DMS79 (cell line): ENCODE measurements around the gene HDAC5.
"Not testable (repeated sequence)": the region's sequence is repeated elsewhere in the genome, so short reads cannot be mapped to it uniquely, and the experiment has no call there.

Experiments used
- DNase-seq: peaks from one replicate; lab custom pipeline; 2025; lab: John Stamatoyannopoulos, UW

HDAC5 gene

DNA sequence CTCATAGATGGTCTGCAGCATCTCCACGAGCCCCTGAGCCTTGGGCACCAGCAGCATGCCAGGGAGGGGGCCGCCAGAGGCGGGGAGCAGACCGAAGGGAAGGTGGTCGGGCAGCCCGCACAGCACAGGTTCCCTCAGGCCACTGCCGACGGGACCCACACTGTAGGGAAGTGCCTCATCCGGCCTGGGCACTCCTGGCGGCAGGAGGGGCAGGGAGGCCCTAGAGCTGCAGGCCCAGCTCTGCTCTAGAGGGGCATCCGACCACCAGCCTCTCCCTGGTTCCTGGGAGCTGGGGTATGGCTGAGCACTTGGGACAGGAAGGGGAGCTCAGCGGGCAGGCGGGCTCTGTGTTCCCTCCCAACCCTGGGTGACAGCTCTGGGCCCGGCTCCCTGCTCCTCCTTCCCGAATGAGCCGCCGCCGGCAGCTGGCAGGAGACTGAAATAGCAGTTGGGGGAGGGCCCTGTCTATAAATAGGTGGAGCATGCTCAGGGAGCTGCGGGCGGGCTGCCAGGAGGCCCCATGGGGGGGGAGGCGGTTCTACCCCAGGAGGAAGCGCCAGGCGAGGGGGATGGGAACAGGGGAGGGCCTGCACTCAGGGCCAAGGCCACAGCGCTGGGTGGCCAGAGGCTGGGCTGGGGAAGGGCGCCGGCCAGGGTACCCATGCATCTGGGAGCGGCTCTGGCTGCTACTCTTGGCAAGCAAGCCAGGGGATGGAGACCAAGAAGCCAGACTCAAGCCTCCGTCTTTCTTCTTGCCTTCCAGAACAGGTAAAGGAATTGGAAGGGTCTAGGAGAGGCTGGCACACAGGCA, 12.4 kb downstream of the HDAC5 start:
- DNase-seq, result peak; percentile 85

DNA sequence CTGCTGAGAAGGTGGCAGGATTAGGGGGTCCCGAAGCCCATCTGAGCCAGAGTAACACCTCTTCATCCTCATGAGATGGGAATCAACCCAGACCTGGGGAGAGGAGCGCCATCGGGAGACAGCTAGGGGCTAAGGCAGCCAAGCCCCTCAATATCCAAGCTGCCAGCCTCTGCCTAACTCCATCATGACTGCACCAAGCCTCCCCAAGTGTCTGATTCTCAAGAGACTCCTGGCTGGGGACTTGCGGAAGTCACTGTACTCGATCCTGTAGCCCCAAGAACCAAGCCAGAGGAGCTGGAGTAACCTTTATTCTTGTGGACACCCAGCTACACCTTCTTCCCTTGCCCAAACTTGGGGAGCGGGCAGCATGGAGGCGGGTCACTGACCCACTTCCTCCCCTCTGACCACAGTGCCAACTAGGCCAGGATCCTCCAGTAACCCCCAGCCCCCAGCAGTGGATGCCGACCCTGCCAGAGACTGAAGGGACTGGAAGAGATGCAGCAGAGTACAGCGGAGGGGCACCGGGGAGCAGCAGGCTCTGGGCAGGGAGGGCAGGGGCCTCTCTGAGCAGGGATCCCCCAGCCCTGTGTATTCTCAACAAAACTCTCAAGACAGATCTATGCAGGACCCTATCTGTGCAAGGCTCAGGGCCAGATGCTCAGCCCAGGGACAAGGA, 13.3 kb downstream of the HDAC5 start:
- no peak for DNase-seq

DNA sequence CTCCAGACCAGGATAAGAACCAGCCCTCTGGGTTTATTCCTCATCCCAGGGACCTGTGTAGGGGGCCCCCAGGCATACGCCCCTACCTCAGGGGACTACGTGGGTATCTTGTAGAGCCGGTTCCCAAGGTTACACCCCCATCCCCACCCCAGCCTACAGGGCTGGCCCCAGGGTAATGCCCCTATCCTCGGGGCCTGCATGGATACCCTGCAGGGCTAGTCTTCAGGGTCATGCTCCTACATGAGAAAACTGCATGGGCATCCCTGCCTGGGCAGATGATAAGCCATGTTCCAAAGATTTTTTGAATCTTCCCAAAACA, 14.2 kb downstream of the HDAC5 start:
- no peak for DNase-seq

DNA sequence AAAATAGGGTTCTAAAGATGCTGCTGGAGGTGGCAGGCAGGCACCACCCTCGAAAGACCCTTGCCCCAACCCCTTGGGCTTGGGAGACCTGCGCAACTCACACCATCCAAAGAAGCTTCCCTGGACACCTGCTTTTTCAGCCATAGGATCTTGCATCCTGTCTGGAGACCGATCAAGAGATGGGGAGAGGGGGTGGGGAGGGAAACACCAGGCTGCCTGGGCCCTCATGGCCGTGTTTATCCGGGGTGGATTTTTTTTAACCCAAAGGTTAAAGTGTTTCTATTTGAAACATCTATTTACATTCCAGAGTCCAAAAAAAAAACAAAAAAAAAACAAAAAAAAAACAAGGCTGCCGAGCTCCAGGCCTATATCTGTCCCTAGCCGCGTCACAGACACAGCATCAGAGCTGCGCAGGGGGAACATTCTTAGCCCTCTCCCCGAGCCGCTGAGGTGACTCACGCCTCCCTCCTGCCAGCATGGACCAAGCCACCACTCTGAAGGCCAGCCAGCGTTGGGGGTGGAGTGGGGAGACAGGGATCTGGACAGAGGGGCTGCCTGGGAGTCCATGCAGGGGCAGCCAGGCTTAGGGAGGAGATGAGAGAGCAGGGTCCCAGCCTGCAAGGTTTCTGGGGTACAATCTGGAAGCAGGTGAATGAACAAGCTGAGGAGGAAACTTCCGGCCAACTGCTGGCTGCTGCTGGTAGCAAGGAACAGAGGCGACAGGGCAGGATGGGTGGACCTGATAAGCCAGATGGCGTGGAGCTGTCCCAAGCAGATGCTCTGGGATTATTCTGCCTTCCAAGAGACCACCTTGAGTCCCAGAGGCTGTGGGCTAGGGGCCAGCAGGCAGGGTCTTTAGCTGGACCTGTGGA, 14.8 kb downstream of the HDAC5 start:
- DNase-seq, result no peak

DNA sequence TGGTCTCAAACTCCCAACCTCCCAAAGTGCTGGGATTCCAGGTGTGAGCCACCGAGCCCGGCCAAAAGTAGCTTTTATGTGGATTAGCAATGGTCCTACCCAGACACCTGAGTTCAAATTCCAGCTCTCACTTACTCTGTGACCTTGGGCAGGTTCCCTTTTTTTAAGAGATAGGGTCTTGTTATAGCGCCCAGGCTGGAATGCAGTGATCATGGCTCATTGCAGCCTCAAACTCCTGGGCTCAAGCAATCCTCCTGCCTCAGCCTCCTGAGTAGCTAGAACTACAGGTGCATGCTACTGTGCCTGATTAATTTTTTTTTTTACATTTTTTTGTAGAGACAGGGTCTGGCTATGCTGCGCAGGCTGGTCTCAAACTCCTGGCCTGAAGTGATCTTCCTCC, 16.6 kb downstream of the HDAC5 start:
- no peak for DNase-seq

DNA sequence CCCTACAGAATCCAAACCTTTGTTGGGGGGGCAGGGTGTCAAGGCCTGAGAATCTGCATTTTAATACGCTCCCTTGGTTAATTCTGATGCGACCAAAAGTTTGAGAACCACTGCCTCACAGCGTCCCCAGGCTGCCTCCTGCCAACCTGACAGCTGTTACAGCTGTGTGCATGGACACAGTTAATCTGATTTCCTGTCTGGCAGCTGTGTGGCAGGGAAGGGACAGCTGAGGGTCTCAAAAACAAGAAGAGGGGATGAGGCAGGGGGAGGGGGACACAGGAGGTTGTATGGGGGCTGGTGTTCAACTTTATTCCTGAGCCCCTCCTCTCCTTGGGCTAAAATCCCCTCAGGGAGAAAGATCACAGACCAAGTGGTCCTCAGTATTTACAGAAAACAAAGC, 17.5 kb downstream of the HDAC5 start:
- no peak for DNase-seq

DNA sequence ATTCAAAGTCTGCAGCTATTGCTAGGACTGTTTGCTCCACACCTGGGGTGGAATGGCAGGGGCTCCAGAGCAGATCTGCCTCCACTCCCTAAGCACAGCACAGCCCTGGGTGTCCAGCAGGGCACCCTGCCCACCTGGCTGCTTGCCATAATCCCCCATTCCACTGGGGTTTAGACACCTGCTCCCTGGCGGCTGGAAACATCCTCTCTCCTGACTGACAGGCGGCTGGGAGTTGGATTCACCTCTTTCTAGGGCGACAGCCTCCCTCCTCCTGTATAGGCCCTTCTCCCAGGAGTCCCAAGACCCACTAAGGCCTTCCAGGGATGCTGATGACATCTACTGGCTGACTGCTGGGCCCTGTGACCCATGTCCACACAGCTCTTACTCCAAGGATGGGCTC, 18.0 kb downstream of the HDAC5 start:
- no peak for DNase-seq

DNA sequence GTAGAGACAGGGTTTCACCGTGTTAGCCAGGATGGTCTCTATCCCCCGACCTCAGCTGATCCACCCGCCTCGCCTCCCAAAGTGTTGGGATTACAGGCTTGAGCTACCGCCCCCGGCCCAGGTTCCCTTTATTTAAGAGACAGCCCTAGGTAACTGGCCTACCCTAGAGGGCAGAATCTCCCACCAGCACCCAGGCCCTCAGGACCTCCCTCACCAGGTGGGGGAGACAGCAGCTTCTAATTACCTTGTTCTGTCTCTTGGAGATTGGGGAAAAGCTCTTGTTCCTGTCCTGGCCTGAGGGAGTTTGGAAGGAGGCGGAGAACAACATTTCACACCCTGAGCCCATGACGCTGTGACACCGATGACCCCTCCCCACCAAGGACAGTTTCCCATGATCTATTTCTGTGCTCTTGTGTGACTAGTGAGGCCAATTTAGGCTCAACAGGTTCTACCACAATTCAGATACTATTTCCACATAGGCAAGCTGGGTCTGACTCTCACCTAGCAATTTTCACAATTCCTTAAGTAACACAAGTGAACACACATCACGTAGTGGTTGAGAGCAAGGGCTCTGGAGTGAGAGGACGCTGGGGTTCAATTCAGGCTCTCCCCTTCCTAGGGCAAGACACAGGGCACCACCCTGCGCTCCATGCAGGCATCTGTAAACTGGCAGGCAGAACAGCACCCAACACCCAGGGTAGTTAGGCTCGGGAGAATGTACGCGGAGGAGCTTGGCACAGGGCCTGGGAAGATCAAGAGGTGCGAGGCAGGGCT, 20.4 kb downstream of the HDAC5 start:
- no peak for DNase-seq

DNA sequence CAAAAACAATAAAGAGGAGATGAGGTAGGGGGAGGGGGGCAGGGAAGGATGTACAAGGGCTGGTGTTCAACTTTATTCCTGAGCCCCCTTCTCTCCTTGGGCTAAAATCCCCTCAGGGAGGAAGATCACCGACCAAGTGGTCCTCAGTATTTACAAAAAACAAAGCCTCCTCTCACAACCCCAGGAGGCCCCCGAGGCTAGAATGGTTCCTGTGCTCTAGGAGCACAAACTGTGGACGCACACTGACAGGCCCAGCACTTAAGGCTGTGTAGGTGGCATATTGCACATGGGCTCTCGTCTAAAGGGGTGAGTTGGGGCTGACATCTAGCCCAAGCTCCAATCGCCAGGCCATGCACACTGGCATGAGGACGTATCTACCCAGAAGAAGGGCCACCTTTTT, 21.6 kb downstream of the HDAC5 start:
- not testable (repeated sequence) for DNase-seq

DNA sequence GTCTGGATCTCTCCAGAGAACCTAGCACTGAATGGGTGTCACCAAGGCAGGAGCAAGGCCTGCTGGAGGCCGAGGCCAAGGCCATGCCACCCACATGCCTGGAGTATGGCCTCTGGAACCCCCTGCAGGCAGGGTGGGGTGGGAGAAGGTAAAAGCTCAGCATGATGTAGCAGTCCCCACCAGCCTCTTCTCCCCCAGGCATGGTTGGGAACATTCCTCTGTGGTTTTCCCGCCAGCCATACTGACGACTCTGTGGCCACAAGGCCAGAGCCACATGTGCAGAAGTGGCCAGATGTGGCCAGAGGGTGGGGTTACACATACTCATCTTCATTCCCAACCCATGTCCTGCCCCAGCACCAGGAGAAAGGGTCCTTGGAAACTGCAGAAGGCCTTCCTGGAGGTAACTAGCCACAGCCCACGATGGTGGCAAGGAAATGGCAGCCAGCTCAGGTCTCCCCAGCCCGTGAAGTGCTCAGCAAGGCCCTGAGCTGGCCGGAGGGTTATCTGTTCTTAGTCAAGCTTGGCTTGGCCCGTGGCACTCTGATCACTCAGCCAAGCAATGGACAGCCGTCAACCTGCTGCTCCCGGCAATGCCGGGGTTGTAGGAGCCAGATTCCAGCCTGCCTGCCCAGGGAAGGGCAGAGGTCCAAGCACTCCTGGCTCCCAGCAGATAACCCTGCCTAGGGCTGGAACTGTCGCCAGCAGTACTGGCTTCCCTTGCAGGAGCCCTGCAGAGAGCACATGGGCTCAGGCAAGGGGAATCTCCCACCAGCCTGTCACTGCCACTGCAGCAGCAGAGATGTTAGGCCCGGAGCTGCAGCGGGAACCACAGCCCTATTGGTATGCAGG, 26.1 kb downstream of the HDAC5 start:
- DNase-seq, result no peak

DNA sequence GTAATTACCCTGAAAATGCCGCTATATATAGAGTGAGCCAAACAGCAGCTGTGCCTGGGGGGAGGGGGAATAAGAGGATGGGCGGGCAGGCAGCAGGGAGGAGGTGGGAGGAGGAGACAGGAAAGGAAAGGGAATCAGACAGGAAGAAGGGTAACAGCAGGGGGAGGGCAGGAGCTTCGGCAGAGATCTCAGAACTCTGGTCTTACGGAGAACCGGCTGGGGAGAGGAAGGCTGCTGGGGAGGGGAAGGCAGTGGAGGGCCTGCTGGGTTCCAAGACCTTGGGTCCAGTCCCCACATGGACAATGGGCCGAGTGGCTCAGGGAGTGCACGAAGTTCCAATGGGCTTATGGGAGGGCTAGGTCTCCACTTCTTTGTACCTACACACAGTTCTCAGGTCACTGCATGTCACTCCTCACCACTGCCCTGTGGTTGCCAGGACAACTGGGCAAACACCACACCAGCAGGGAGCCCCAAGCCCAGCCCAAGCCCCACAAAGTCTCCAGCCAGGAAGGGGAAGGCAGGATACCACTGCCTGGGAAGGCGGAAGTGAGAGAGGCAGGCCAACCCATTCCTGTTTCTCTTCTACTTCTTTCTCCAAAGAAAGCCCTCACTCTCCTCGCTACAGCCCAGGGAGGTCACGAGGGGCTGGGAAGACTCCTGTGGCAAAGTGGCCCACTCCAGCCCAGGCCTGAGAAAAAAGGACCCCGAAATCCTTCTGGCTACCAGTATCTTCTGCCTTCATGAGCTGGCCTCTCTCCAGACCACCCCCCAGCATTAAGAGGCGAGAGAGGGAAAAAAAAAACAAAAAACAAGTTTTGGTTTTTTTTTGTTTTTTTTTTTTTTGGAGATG, 27.6 kb downstream of the HDAC5 start:
- peak; percentile 21 for DNase-seq

DNA sequence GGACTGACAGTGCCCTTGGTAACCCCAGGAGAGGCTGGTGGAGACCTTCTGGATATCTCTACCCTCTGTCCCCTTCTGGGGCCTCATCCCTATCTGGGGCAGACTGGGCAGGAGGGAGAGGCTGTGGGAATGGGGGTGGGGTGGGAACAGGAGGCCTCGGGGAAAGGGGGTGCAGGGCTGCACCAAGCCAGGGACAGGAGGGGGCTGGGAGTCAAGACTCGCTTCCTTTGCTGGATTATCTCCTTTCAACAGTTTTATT, 28.1 kb downstream of the HDAC5 start:
- no peak for DNase-seq

DNA sequence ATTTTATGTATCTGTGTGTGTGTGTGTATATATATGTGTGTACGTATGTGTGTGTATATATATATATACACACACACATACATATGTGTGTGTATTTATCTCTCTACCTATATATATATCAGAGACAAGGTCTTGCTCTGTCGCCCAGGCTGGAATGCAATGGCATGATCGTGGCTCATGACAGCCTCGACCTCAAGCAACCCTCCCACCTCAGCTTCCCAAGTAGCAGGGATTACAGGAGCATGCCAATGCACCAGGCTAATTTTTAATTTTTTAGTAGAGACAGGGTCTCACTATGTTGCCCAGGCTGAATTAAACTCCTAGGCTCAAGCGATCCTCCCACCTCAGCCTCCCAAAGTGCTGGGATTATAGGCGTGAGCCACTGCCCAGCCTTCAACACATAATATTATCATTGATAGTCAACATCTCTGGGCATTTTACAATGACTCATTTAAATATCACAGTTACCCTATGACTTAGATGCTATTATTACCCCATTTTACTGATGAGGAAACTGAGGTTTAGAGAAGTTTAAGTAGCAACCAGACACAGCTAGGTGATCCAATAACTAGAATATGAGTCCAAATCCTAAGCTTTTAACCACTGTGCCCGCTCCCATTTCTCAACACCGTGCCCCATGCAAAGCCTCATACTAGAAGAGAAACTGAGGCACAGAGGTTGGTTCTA, 28.6 kb downstream of the HDAC5 start:
- no peak for DNase-seq

DNA sequence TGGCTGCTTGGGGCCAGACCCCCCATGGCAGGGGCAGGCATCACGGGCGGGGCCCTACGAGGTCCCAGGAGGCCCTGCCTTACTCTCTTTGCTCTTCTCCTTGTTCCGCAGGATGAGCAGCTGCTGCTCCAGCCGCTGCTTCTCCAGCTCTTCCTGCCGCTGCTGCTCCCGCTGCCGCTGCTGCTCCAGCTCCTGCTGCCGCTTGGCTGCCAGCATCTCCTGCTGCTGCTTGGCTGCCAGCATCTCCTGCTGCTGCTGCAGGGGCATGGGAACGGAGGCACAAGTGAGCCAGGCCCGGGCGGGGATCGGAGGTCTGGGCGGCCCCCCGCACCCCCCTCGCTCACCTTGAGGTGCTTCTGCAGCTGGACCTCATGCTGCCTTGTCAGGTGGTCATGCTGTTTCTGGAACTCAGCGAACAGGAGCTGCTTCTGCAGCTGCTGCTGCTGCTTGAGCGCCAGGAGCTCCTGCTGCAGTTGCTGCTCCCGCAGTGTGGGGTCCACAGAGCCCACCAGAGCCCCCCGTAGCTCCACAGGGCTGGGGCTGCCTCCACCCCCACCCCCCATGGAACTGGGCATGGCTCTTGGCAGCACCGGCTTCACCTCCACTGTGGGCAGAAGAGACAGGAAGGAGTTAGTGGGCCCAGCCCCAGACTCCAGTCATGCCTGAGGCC, 30.1 kb downstream of the HDAC5 start:
- DNase-seq, result no peak

DNA sequence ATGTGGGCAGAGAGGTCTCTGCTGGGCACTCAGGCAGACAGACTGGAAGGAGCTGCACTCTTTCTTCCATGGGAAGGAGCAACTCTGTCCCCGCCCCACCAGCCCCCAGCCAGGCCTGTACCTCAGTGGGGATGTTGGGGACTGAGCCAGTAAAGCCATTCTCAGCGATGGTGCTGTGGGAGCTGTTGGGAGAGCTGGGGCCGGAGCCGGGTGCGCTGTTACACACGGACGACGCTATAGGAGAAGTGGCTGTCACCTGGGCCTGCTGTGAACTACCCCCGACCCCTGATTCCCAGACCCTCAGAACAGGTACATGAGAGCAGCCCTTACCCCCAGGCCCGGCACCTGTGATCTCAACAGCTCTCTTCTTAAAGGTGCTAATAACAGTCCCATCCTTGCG, 31.4 kb downstream of the HDAC5 start:
- no peak for DNase-seq

DNA sequence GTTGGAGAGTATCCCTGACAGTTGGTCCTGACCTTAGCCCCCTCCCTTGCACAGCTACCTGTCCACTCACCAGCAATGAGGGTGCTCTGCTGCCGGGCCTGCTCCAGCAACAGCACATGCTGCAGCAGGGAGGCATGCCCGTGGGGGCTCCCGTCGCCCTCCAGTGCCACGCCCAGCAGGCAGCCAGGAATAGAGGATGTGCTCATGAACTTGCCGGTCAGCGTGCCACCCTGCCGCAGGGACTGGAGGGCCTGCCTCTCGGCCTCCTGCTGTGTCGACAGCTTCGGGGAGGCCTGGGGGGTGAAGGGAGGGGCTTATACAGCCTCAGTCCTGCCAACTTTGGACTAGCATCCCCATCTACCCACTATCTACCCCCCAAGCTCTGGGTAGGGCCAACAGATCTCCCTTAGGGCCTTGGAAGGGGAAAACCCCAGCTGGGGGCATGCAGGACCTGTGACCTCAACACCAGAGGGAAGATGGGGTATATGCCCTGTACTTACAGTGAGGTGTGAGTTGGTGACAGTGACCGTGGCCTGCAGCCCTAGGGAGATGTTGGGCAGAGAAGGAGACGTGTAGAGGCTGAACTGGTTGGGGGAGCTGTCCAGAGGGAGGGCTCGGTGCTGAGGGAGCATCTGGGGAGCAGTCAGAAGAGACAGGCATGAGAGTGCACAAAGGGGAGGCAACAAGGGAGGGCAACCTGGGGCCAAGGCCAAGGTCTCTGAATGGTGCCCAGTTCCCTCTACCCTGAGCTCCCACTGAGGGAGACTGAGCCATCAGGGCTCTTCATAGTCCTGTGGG, 32.0 kb downstream of the HDAC5 start:
- DNase-seq, result no peak

DNA sequence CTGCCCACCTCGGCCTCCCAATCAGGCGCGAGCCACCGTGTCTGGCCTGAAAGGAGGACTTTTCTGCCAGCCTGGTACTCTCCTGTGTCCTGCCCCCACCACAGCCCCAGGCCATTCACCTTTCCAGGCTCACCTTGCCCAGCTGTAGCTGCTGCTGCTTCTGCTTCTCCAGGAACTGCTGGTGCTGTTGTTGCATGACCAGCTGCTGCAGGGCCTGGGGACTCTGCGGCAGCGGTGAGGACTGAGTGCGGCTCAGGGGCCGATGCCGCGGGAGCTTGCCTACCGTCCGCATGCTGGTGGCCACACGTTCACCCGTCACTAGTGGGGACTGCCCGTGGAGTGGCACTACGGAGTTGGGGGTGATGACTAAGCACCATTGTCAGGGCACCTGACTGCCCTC, 35.2 kb downstream of the HDAC5 start:
- DNase-seq, result no peak

DNA sequence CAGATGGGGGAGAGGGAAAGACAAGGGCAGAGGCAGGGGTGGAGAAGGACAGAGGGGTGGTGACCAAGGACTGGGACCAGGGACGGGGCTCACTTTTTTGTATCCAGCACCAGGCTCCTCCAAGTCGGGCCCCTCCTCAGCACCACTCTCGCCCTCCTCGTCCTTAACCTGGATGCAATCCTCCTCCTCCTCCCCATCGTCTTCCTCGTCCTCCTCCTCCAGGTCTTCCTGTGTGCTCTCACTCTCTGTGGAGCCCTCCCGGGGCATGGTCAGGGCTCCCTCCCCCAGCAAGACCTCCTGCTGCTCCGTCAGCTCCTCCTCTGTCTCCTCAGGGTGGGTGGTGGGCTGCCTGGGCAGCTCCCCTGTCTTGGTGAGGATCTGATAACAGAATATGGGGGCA, 36.1 kb downstream of the HDAC5 start:
- DNase-seq, result no peak
